ENCODE data around the gene ICA1. TPM values are rescaled to one million over a fixed set of nuclear protein-coding genes. Genes with fewer than 3 reads are reported as not detected.

ICA1 gene
- total and polyA plus RNA-seq, 4 donors = 16.5 to 54.6 (median 30.8) TPM

- Histone ChIP-seq H3K4me1 (ENCODE audit: control insufficient read depth in 5 of 5, insufficient read depth in 5 of 5, low read length in 5 of 5) (peaks cover 0 to 4% (median 3%) of the 10 kb centered on the region in 5 donors), H3K36me3 (ENCODE audit: control insufficient read depth in 4 of 4, insufficient read depth in 4 of 4, low read length in 4 of 4) (no peaks in the 10 kb centered on the region), H3K4me3 (no peak overlapping the region), H3K9me3 (ENCODE audit: control insufficient read depth in 4 of 4, insufficient read depth in 3 of 4, low read length in 3 of 4) (peaks cover 0 to 2% (median 0%) of the 10 kb centered on the region in 4 donors), H3K27ac (ENCODE audit: low read depth in 1 of 2, low read length in 1 of 2) (no peak overlapping the region), H3K27me3 (ENCODE audit: control insufficient read depth in 3 of 3, insufficient read depth in 3 of 3, low read length in 2 of 3) (no peaks in the 10 kb centered on the region), H3K9ac (ENCODE audit: insufficient read depth in 1 of 2, low read length in 2 of 2) (no peak overlapping the region)
- DNase-seq (no peak), ATAC-seq (ENCODE audit: insufficient read depth, low FRiP score) (no peak)
- TF ChIP-seq CTCF (IDR thresholded peaks at IDR 0.05; ENCODE audit: control extremely low read depth, extremely low read depth) = no peak
- WGBS, 2 donors = 26 to 32% methylated on average over 4 of the region's 4 CpGs
These were observed 96.8 kb downstream of the ICA1 start for GRCh38 chr7:8165150-8165549.

GRCh38 chr7:8162181-8162580 is 99.8 kb downstream of the ICA1 start:
- Histone ChIP-seq H3K27me3 (ENCODE audit: control insufficient read depth in 3 of 3, insufficient read depth in 3 of 3, low read length in 2 of 3) (no peaks in the 10 kb centered on the region), H3K27ac (ENCODE audit: low read depth in 1 of 2, low read length in 1 of 2) (no peak overlapping the region), H3K36me3 (ENCODE audit: control insufficient read depth in 4 of 4, insufficient read depth in 4 of 4, low read length in 4 of 4) (no peaks in the 10 kb centered on the region), H3K4me3 (no peak overlapping the region), H3K9me3 (ENCODE audit: control insufficient read depth in 4 of 4, insufficient read depth in 3 of 4, low read length in 3 of 4) (peaks cover 0 to 2% (median 0%) of the 10 kb centered on the region in 4 donors), H3K4me1 (ENCODE audit: control insufficient read depth in 5 of 5, insufficient read depth in 5 of 5, low read length in 5 of 5) (peaks cover 0 to 3% (median 0%) of the 10 kb centered on the region in 5 donors), H3K9ac (ENCODE audit: insufficient read depth in 1 of 2, low read length in 2 of 2) (no peak overlapping the region)
- 90 to 94% methylated on average over 3 of the region's 3 CpGs for WGBS, 2 donors
- no peak for TF ChIP-seq CTCF (IDR thresholded peaks at IDR 0.05; ENCODE audit: control extremely low read depth, extremely low read depth)
- ATAC-seq (ENCODE audit: insufficient read depth, low FRiP score) (no peak), DNase-seq (no peak)

GRCh38 chr7:8161364-8161828 is 100.6 kb downstream of the ICA1 start:
- no peak for DNase-seq
- Histone ChIP-seq H3K27me3 (ENCODE audit: control insufficient read depth in 3 of 3, insufficient read depth in 3 of 3, low read length in 2 of 3) (no peaks in the 10 kb centered on the region), H3K4me1 (ENCODE audit: control insufficient read depth in 5 of 5, insufficient read depth in 5 of 5, low read length in 5 of 5) (peaks cover 0 to 3% (median 0%) of the 10 kb centered on the region in 5 donors), H3K4me3 (no peak overlapping the region), H3K36me3 (ENCODE audit: control insufficient read depth in 4 of 4, insufficient read depth in 4 of 4, low read length in 4 of 4) (no peaks in the 10 kb centered on the region), H3K27ac (ENCODE audit: low read depth in 1 of 2, low read length in 1 of 2) (no peak overlapping the region), H3K9me3 (ENCODE audit: control insufficient read depth in 4 of 4, insufficient read depth in 3 of 4, low read length in 3 of 4) (peaks cover 0 to 2% (median 0%) of the 10 kb centered on the region in 4 donors), H3K9ac (ENCODE audit: insufficient read depth in 1 of 2, low read length in 2 of 2) (no peak overlapping the region)
- no peak for TF ChIP-seq CTCF (IDR thresholded peaks at IDR 0.05; ENCODE audit: control extremely low read depth, extremely low read depth)
- 81 to 92% methylated on average over 4 of the region's 4 CpGs for WGBS, 2 donors
- ATAC-seq (ENCODE audit: insufficient read depth, low FRiP score) = no peak
